ENCODE data around the gene SLC46A2.
A peak's percentile ranks its signal among the peaks of the same experiment; 100 is the strongest.

The SLC46A2 gene

GRCh38 chr9:112885324-112885723 lies 5.4 kb downstream of the SLC46A2 start:
- DNase-seq (ENCODE audit: low read depth in 2 of 2) = no peak

- DNase-seq (ENCODE audit: low read depth in 2 of 2) = no peak
These were observed 6.0 kb downstream of the SLC46A2 start for GRCh38 chr9:112884721-112885120.

GRCh38 chr9:112884101-112884500 lies 6.6 kb downstream of the SLC46A2 start:
- no peak for DNase-seq (ENCODE audit: low read depth in 2 of 2)

- no peak for DNase-seq (ENCODE audit: low read depth in 2 of 2)
These were observed 9.3 kb downstream of the SLC46A2 start for GRCh38 chr9:112881331-112881730.

GRCh38 chr9:112880650-112881049 lies 10.0 kb downstream of the SLC46A2 start:
- no peak for DNase-seq (ENCODE audit: low read depth in 2 of 2)

- no peak for DNase-seq (ENCODE audit: low read depth in 2 of 2)
These were observed 11.9 kb downstream of the SLC46A2 start for GRCh38 chr9:112878752-112879151.

- no peak for DNase-seq (ENCODE audit: low read depth in 2 of 2)
These were observed 16.8 kb downstream of the SLC46A2 start for GRCh38 chr9:112873773-112874405.

- no peak for DNase-seq (ENCODE audit: low read depth in 2 of 2)
These were observed 18.7 kb downstream of the SLC46A2 start for GRCh38 chr9:112872019-112872418.

GRCh38 chr9:112870556-112870955 lies 20.1 kb downstream of the SLC46A2 start:
- no peak for DNase-seq (ENCODE audit: low read depth in 2 of 2)

GRCh38 chr9:112869917-112870316 lies 20.8 kb downstream of the SLC46A2 start:
- no peak for DNase-seq (ENCODE audit: low read depth in 2 of 2)

GRCh38 chr9:112869041-112869529 lies 21.6 kb downstream of the SLC46A2 start:
- DNase-seq (ENCODE audit: low read depth in 2 of 2) = no peak

GRCh38 chr9:112868461-112868860 lies 22.2 kb downstream of the SLC46A2 start:
- no peak for DNase-seq (ENCODE audit: low read depth in 2 of 2)

GRCh38 chr9:112867275-112867991 lies 23.2 kb downstream of the SLC46A2 start:
- peak in 1 of 2 donors; percentile 5 for DNase-seq (ENCODE audit: low read depth in 2 of 2)

GRCh38 chr9:112866662-112867274 lies 23.9 kb downstream of the SLC46A2 start:
- DNase-seq (ENCODE audit: low read depth in 2 of 2) = no peak

- no peak for DNase-seq (ENCODE audit: low read depth in 2 of 2)
These were observed 25.7 kb downstream of the SLC46A2 start for GRCh38 chr9:112864982-112865381.

GRCh38 chr9:112864403-112864802 lies 26.3 kb downstream of the SLC46A2 start:
- no peak for DNase-seq (ENCODE audit: low read depth in 2 of 2)

GRCh38 chr9:112863746-112864145 lies 26.9 kb downstream of the SLC46A2 start:
- DNase-seq (ENCODE audit: low read depth in 2 of 2) = no peak

GRCh38 chr9:112863214-112863613 lies 27.5 kb downstream of the SLC46A2 start:
- DNase-seq (ENCODE audit: low read depth in 2 of 2) = no peak

- DNase-seq (ENCODE audit: low read depth in 2 of 2) = no peak
These were observed 28.8 kb downstream of the SLC46A2 start for GRCh38 chr9:112861638-112862555.

GRCh38 chr9:112861155-112861554 lies 29.5 kb downstream of the SLC46A2 start:
- DNase-seq (ENCODE audit: low read depth in 2 of 2) = no peak

- no peak for DNase-seq (ENCODE audit: low read depth in 2 of 2)
These were observed 30.2 kb downstream of the SLC46A2 start for GRCh38 chr9:112860451-112860850.

- DNase-seq (ENCODE audit: low read depth in 2 of 2) = no peak
These were observed 32.0 kb downstream of the SLC46A2 start for GRCh38 chr9:112858625-112859147.
